Spleen (tissue), 11 donors: ENCODE measurements around the gene COL25A1. TPM values are rescaled to one million over a fixed set of nuclear protein-coding genes. Genes with fewer than 3 reads are reported as not detected.

ENCODE experiments used
- DNase-seq: peaks from one replicate; pipeline ENCODE4 v3.0.0-alpha.2; 2020
- H3K27ac ChIP-seq, 8 donors: fragments of 200-600 bp; sonication (generic) in 7 of 8; 1 replicate in 4 of 8; 2 replicates in 4 of 8; pipeline versions ENCODE4 v1.5.0 to v1.8.0; 2016 to 2021; ENCODE audit warnings: inconsistent platforms in 4 of 8, mild to moderate bottlenecking in 4 of 8, moderate library complexity in 1 of 8
- H3K27me3 ChIP-seq, 7 donors: fragments of 200-600 bp; sonication (generic) in 6 of 7; replicated peaks in 1 of 7; 1 replicate in 4 of 7; 2 replicates in 3 of 7; pipeline versions ENCODE4 v1.5.0 to v1.8.0; 2016 to 2021; ENCODE audit warnings: inconsistent platforms in 3 of 7, mild to moderate bottlenecking in 1 of 7
- H3K36me3 ChIP-seq, 6 donors: fragments of 200-600 bp; sonication (generic) in 5 of 6; 1 replicate in 4 of 6; 2 replicates in 2 of 6; pipeline versions ENCODE4 v1.5.0 to v1.8.0; 2016 to 2021; ENCODE audit warnings: inconsistent platforms in 2 of 6
- H3K4me1 ChIP-seq, 6 donors: fragments of 200-600 bp; sonication (generic) in 5 of 6; 1 replicate in 3 of 6; 2 replicates in 3 of 6; pipeline versions ENCODE4 v1.5.0 to v1.8.0; 2016 to 2021; ENCODE audit warnings: inconsistent platforms in 3 of 6
- H3K4me3 ChIP-seq, 8 donors: fragments of 200-600 bp; sonication (generic) in 7 of 8; 1 replicate in 4 of 8; 2 replicates in 4 of 8; pipeline versions ENCODE4 v1.5.0 to v1.8.0; 2016 to 2021; ENCODE audit warnings: inconsistent platforms in 4 of 8, mild to moderate bottlenecking in 4 of 8, moderate library complexity in 2 of 8
- H3K9me3 ChIP-seq, 8 donors: fragments of 200-600 bp; sonication (generic) in 7 of 8; 1 replicate in 4 of 8; 2 replicates in 4 of 8; pipeline versions ENCODE4 v1.5.0 to v1.8.0; 2016 to 2021; ENCODE audit warnings: inconsistent platforms in 4 of 8
- POLR2A ChIP-seq, 3 donors: fragments of 450-650 bp; IDR thresholded peaks; one replicate each; pipeline ENCODE4 v1.5.1; 2017; ENCODE audit warnings: antibody characterized with exemption in 3 of 3, mild to moderate bottlenecking in 1 of 3
- POLR2AphosphoS5 ChIP-seq, 3 donors: sonication (generic); formaldehyde crosslinking; IDR thresholded peaks; one replicate each; pipeline ENCODE4 v1.5.1; 2017; ENCODE audit warnings: antibody characterized with exemption in 3 of 3
- WGBS, 5 donors: extraction: QIAGEN DNeasy Blood & Tissue Kit in 3 of 5; methylation state at CpG; one replicate each; pipeline versions ENCODE4 v1.1.5 to v1.1.7; 2013 to 2018; 5-methylcytosine and 5-hydroxymethylcytosine counted together
- intact Hi-C: fragments of 100-400 bp; cut with DNase I; formaldehyde crosslinking; loops from one replicate; pipeline ENCODE4 v1.15.0; 2023; ENCODE audit warnings: low total_unique reads
- polyA plus RNA-seq, 3 donors: library from polyadenylated mRNA; stranded (reverse); fragments of 200-250 nt; gene quantifications; one replicate each; pipeline ENCODE4 v1.2.1, GENCODE V29; 2013
- total RNA-seq, 7 donors: library from RNA; depleted of rRNA in 3 of 7; stranded (reverse); fragments of >200 nt in 3 of 7; fragmentation: NEBNext Ultra II Directional in 4 of 7; extraction: Animal tissue kit (Norgen Biotek cat#: 25700) in 4 of 7; gene quantifications; one replicate each; pipeline versions ENCODE4 v1.1.0 to v1.2.1, GENCODE V29; 2016 to 2021
- TF ChIP-seq, protein P1 (sequence below), 11 experiments: fragments of 200-600 bp in 7 of 11; fragments of 450-650 bp in 4 of 11; sonication (generic) in 4 of 11; IDR thresholded peaks in 8 of 11; conservative IDR thresholded peaks in 3 of 11; 1 replicate in 7 of 11; 2 replicates in 4 of 11; pipeline versions ENCODE4 v1.4.0 to v1.8.0; 2016 to 2021; ENCODE audit warnings: antibody characterized with exemption in 11 of 11, inconsistent platforms in 4 of 11, mild to moderate bottlenecking in 1 of 11
- donor health status: healthy with polysubstance abuse.
- donor health status: DM: no; HTN: no; CAD: no; lungs with moderate emphysema.
- donor health status: DM: no; HTN: no; CAD: no.
- donor health status: Bipolar disorder and iron deficiency.
- donor health status: healthy.
- donor health status: DM: no; HTN: no; CAD: no.
- donor health status: DM: yes; HTN: yes; CAD: no.

COL25A1 gene
- total and polyA plus RNA-seq, 10 donors = 0.06 to 1.9 (median 0.57) TPM; not detected in 1

DNA sequence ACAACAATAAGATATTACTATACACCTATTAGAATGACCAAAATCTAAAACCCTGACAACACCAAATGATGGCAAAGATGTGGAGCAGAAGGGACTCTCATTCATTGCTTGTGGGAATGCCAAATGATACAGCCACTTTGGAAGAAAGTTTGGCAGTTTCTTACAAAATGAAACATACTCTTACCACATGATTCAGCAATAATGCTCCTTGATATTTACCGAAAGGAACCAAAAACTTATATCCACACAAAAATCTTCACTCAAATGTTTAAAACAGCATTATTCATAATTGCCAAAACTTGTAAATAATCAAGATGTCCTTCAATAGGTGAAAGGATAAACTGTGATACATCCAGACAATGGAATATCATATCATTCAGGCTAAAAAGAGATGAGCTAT is 180.9 kb downstream of the COL25A1 start:
- intact Hi-C loops = no loop called here
- TF ChIP-seq, protein P1, sequence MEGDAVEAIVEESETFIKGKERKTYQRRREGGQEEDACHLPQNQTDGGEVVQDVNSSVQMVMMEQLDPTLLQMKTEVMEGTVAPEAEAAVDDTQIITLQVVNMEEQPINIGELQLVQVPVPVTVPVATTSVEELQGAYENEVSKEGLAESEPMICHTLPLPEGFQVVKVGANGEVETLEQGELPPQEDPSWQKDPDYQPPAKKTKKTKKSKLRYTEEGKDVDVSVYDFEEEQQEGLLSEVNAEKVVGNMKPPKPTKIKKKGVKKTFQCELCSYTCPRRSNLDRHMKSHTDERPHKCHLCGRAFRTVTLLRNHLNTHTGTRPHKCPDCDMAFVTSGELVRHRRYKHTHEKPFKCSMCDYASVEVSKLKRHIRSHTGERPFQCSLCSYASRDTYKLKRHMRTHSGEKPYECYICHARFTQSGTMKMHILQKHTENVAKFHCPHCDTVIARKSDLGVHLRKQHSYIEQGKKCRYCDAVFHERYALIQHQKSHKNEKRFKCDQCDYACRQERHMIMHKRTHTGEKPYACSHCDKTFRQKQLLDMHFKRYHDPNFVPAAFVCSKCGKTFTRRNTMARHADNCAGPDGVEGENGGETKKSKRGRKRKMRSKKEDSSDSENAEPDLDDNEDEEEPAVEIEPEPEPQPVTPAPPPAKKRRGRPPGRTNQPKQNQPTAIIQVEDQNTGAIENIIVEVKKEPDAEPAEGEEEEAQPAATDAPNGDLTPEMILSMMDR (IDR thresholded peaks at IDR 0.05 in 8 of 11, conservative IDR thresholded peaks at IDR 0.05 in 3 of 11) = no peak
- TF ChIP-seq POLR2AphosphoS5 (IDR thresholded peaks at IDR 0.05) = no peak
- WGBS, 5 donors = 74 to 98% (median 89%) methylated on average over 1 of the region's 1 CpG
- Histone ChIP-seq H3K27me3 (no peaks in the 10 kb centered on the region), H3K4me3 (no peak overlapping the region), H3K9me3 (no peaks in the 10 kb centered on the region), H3K36me3 (no peaks in the 10 kb centered on the region), H3K4me1 (no peaks in the 10 kb centered on the region), H3K27ac (no peak overlapping the region)
- DNase-seq = no peak

DNA sequence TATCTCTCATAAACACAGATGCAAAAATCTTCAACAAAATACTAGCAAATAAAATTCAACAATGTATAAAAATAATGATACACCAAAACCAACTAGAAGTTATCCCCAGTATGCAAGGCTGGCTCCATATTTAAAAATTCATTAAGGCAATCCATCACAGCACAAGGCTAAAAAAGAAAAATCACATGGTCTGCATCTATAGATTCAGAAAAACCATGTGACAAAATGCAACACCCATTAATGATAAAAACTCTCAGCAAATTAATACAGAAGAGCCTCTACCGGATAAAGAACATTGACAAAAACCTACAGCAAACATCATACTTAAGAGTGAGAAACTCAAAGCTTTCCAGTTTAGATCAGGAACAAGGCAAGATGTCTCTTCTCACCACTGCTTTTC is 182.6 kb downstream of the COL25A1 start:
- Histone ChIP-seq H3K4me3 (no peak overlapping the region), H3K9me3 (no peaks in the 10 kb centered on the region), H3K27ac (no peak overlapping the region), H3K36me3 (no peaks in the 10 kb centered on the region), H3K27me3 (no peaks in the 10 kb centered on the region), H3K4me1 (no peaks in the 10 kb centered on the region)
- TF ChIP-seq, protein P1 (IDR thresholded peaks at IDR 0.05 in 8 of 11, conservative IDR thresholded peaks at IDR 0.05 in 3 of 11) = no peak
- TF ChIP-seq POLR2AphosphoS5 (IDR thresholded peaks at IDR 0.05) (no peak), POLR2A (IDR thresholded peaks at IDR 0.05) (no peak)
- DNase-seq = no peak
- 90 to 98% (median 92%) methylated on average over 1 of the region's 1 CpG for WGBS, 5 donors
- intact Hi-C loops = no loop called here

- no peak for DNase-seq
- Histone ChIP-seq H3K4me1 (no peaks in the 10 kb centered on the region), H3K4me3 (no peak overlapping the region), H3K36me3 (no peaks in the 10 kb centered on the region), H3K27me3 (no peaks in the 10 kb centered on the region), H3K9me3 (no peaks in the 10 kb centered on the region), H3K27ac (no peak overlapping the region)
- TF ChIP-seq POLR2A (IDR thresholded peaks at IDR 0.05) = no peak
- TF ChIP-seq, protein P1 (IDR thresholded peaks at IDR 0.05 in 8 of 11, conservative IDR thresholded peaks at IDR 0.05 in 3 of 11) = no peak
- TF ChIP-seq POLR2AphosphoS5 (IDR thresholded peaks at IDR 0.05) = no peak
- intact Hi-C loops = no loop called here
- 89 to 96% (median 89%) methylated on average over 2 of the region's 2 CpGs for WGBS, 5 donors
Measured at GRCh38 chr4:109118635-109119034, 183.8 kb downstream of the COL25A1 start.

- Histone ChIP-seq H3K27me3 (no peaks in the 10 kb centered on the region), H3K27ac (no peak overlapping the region), H3K9me3 (no peaks in the 10 kb centered on the region), H3K4me3 (no peak overlapping the region), H3K4me1 (no peaks in the 10 kb centered on the region), H3K36me3 (no peaks in the 10 kb centered on the region)
- 79 to 92% (median 87%) methylated on average over 3 of the region's 3 CpGs for WGBS, 5 donors
- intact Hi-C loops = no loop called here
- TF ChIP-seq POLR2A (IDR thresholded peaks at IDR 0.05) (no peak), POLR2AphosphoS5 (IDR thresholded peaks at IDR 0.05) (no peak)
- TF ChIP-seq, protein P1 (IDR thresholded peaks at IDR 0.05 in 8 of 11, conservative IDR thresholded peaks at IDR 0.05 in 3 of 11) = no peak
- no peak for DNase-seq
Measured at GRCh38 chr4:109114501-109114900, 188.0 kb downstream of the COL25A1 start.
